K562 (cell line): Measurements from ENCODE around the gene UBE2D3. TPM values are rescaled to one million over a fixed set of nuclear protein-coding genes. Genes with fewer than 3 reads are reported as not detected.
A peak's percentile ranks its signal among the peaks of the same experiment; 100 is the strongest.

Experiments
- CHD1 ChIP-seq: fragments of 200-600 bp; sonication (generic); IDR thresholded peaks from one replicate; pipeline ENCODE4 v1.6.1; 2012; ENCODE audit warnings: mild to moderate bottlenecking, moderate library complexity, low read length, inconsistent platforms
- CHD7 ChIP-seq: fragments of 200-600 bp; sonication (generic); IDR thresholded peaks from one replicate; pipeline ENCODE4 v1.6.1; 2012; ENCODE audit warnings: mild to moderate bottlenecking, low read depth, low read length, inconsistent platforms
- CSDE1 ChIP-seq, 2 experiments: fragments of 450-650 bp; IDR thresholded peaks; 2 replicates each; pipeline ENCODE4 v1.6.1; 2016; ENCODE audit warnings: mild to moderate bottlenecking in 1 of 2
- CTBP1 ChIP-seq: fragments of 450-650 bp; IDR thresholded peaks from 2 replicates; pipeline ENCODE4 v1.6.1; 2016; ENCODE audit warnings: borderline replicate concordance
- E2F1 ChIP-seq: sonication (generic); formaldehyde crosslinking; IDR thresholded peaks from 2 replicates; pipeline ENCODE4 v1.8.1; 2023; ENCODE audit warnings: mild to moderate bottlenecking, missing genetic modification reagents, moderate library complexity
- HEY1 ChIP-seq: fragments of 250-450 bp; sonication (Bioruptor Pico); IDR thresholded peaks from 2 replicates; pipeline ENCODE4 v1.5.0; 2020; ENCODE audit warnings: mild to moderate bottlenecking, moderate library complexity, borderline replicate concordance
- NFXL1 ChIP-seq: fragments of 450-650 bp; formaldehyde crosslinking; IDR thresholded peaks from 2 replicates; pipeline ENCODE4 v1.4.0; 2021; ENCODE audit warnings: mild to moderate bottlenecking
- NR1H2 ChIP-seq: sonication (generic); formaldehyde crosslinking; IDR thresholded peaks from 2 replicates; pipeline ENCODE4 v1.4.0; 2020; ENCODE audit warnings: mild to moderate bottlenecking, missing genetic modification reagents
- RBBP5 ChIP-seq: fragments of 200-600 bp; sonication (generic); IDR thresholded peaks from 2 replicates; pipeline ENCODE4 v1.6.1; 2012; ENCODE audit warnings: borderline replicate concordance, mild to moderate bottlenecking, low read length, control low read depth, inconsistent platforms; ENCODE audit not compliant: insufficient read depth, poor library complexity, severe bottlenecking
- THRB ChIP-seq: fragments of 450-650 bp; formaldehyde crosslinking; conservative IDR thresholded peaks from 2 replicates; pipeline ENCODE4 v1.4.0; 2022; ENCODE audit warnings: mild to moderate bottlenecking, missing genetic modification characterization
- ZBTB8A ChIP-seq: fragments of 450-650 bp; IDR thresholded peaks from 2 replicates; pipeline ENCODE4 v1.6.1; 2018; ENCODE audit warnings: mild to moderate bottlenecking, moderate library complexity; ENCODE audit not compliant: partially characterized antibody
- ZNF41 ChIP-seq: fragments of 250-450 bp; sonication (Bioruptor Pico); conservative IDR thresholded peaks from 2 replicates; pipeline ENCODE4 v1.4.0; 2020; ENCODE audit warnings: mild to moderate bottlenecking
- ZNF778 ChIP-seq: fragments of 450-650 bp; formaldehyde crosslinking; IDR thresholded peaks from 2 replicates; pipeline ENCODE4 v1.4.0; 2020; ENCODE audit warnings: mild to moderate bottlenecking, moderate library complexity
- ZSCAN29 ChIP-seq: fragments of 450-650 bp; IDR thresholded peaks from 2 replicates; pipeline ENCODE4 v1.6.1; 2017
- polyA plus RNA-seq, 8 experiments: library from polyadenylated mRNA; depleted of rRNA in 4 of 8; stranded (reverse) in 5 of 8; unstranded in 3 of 8; fragments of >200 nt; fragmentation: Nextera tagmentation in 2 of 8; fragmentation: Illumina TruSeq in 1 of 8; extraction: Ambion mirVana in 2 of 8; extraction: Trizol in 1 of 8; gene quantifications; 2 replicates each; pipeline versions ENCODE4 v1.2.1 to v1.2.3, GENCODE V29; 2011 to 2014; ENCODE audit warnings: inconsistent platforms in 1 of 8, missing spikeins in 1 of 8
- total RNA-seq, 7 experiments: library from RNA; depleted of rRNA in 6 of 7; stranded (reverse); fragments of >200 nt in 6 of 7; fragmentation: Illumina TruSeq in 2 of 7; extraction: Trizol in 2 of 7; gene quantifications; 2 replicates each; pipeline versions ENCODE4 v1.2.1 to v1.2.3, GENCODE V29; 2011 to 2021; ENCODE audit warnings: low replicate concordance in 1 of 7

Gene UBE2D3
- total and polyA plus RNA-seq, 9 of the 15 experiments (the other 6 are each of a cell fraction or from before 2014, with no cell fraction given), result 191 to 618 (median 292) TPM

- TF ChIP-seq CHD1, result no peak
- no peak for TF ChIP-seq ZNF778
- no peak for TF ChIP-seq THRB (CRISPR knock-in tag)
- TF ChIP-seq CHD7, result no peak
- TF ChIP-seq NR1H2 (CRISPR knock-in tag), result peak; percentile 86; the same call in 1 of the 2 replicates
- TF ChIP-seq RBBP5, result peak; percentile 90
- peak; percentile 93 for TF ChIP-seq CTBP1
- TF ChIP-seq NFXL1, result no peak
- no peak for TF ChIP-seq ZSCAN29
- no peak for TF ChIP-seq E2F1 (CRISPR knock-in tag)
- no peak for TF ChIP-seq HEY1
- TF ChIP-seq CSDE1 (IDR thresholded peaks at IDR 0.05), result no peak
- TF ChIP-seq ZNF41 (CRISPR knock-in tag), result no peak
- no peak for TF ChIP-seq ZBTB8A
Observed at GRCh38 chr4:102760645-102761295, 66.6 kb downstream of the UBE2D3 start, which contains the start of gene MANBA (continued).
